Measurements from ENCODE around the gene C17orf67. TPM values are rescaled to one million over a fixed set of nuclear protein-coding genes. Genes with fewer than 3 reads are reported as not detected.

Gene C17orf67
- total RNA-seq, 3 donors from 2014 or later, result 1.1 to 3.4 (median 1.1) TPM

DNA sequence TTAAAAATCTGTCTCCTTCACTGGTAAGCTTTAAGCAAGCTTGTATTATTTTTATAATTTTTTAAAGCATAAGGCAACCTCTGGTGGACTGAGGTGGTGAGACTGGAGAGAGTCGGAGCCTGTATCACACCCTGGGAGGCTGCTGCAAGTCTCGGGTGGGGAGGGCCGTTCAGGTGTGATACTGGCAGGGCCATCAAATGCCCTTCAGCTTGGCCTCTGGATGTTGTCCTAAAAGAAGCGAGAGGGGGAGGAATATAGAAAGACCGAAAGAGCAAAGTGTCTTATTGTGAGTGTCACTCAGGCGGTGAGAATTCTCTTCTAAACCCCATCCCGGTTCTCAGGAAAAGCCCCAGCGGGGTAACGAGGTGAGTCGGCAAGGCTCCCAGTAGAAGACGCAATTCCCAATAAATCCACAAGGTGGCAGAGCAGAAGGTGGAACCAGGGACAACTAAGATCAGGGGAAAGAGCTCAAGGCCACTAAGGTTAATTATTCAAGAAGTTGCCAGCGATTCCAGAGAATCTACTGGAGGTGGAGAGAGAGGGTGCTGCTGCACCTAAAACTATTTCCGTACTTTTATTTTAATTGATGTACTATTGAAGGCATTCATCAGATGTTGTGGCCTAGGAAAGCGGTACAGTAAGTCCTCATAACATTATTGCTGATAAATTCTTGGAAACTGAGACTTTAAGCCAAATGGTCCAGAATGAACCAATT is 14.1 kb downstream of the C17orf67 start:
- TF ChIP-seq, protein P1, sequence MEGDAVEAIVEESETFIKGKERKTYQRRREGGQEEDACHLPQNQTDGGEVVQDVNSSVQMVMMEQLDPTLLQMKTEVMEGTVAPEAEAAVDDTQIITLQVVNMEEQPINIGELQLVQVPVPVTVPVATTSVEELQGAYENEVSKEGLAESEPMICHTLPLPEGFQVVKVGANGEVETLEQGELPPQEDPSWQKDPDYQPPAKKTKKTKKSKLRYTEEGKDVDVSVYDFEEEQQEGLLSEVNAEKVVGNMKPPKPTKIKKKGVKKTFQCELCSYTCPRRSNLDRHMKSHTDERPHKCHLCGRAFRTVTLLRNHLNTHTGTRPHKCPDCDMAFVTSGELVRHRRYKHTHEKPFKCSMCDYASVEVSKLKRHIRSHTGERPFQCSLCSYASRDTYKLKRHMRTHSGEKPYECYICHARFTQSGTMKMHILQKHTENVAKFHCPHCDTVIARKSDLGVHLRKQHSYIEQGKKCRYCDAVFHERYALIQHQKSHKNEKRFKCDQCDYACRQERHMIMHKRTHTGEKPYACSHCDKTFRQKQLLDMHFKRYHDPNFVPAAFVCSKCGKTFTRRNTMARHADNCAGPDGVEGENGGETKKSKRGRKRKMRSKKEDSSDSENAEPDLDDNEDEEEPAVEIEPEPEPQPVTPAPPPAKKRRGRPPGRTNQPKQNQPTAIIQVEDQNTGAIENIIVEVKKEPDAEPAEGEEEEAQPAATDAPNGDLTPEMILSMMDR (IDR thresholded peaks at IDR 0.05), result peak; percentile 88
- peak in 2 of 3 donors; percentile 63 to 94 for DNase-seq
- no peaks in the 10 kb centered on the region for H3K4me1 ChIP-seq (ENCODE audit: low read depth)
- H3K9me3 ChIP-seq, result no peaks in the 10 kb centered on the region
- intact Hi-C loops (cut with DNase I, micrococcal nuclease), result loop anchor here (5.0 kb wide), 1 partner anchor 123 kb away; no protein-coding TSS in a partner anchor
- no peaks in the 10 kb centered on the region for H3K36me3 ChIP-seq (ENCODE audit: low read depth)
- no peak overlapping the region for H3K4me3 ChIP-seq
- ATAC-seq, result peak; percentile 94

DNA sequence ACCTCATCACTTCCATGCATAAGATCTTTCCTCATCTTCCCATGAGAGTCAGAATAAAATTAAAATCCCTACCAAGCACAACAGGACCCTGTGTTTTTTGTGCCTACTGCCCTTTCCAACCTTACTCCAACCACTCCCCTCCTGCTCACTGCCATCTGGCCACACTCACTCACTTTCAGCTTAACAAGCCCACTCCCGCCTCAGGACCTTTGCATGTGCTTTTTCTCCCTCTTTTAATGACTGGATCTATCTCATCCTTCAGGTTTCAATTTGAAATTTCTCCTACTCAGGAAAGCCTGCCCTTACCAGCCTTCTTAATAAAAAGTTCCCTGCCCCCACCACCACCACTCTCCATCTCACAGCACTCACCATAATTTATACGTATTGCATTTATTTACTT is 14.7 kb downstream of the C17orf67 start:
- H3K36me3 ChIP-seq (ENCODE audit: low read depth), result no peaks in the 10 kb centered on the region
- ATAC-seq (no peak), DNase-seq (no peak)
- no peak overlapping the region for H3K4me3 ChIP-seq
- intact Hi-C loops (cut with DNase I, micrococcal nuclease), result loop anchor here (5.0 kb wide), 1 partner anchor 123 kb away; no protein-coding TSS in a partner anchor
- H3K4me1 ChIP-seq (ENCODE audit: low read depth), result no peaks in the 10 kb centered on the region
- TF ChIP-seq, protein P1 (IDR thresholded peaks at IDR 0.05), result no peak
- H3K9me3 ChIP-seq, result no peaks in the 10 kb centered on the region

DNA sequence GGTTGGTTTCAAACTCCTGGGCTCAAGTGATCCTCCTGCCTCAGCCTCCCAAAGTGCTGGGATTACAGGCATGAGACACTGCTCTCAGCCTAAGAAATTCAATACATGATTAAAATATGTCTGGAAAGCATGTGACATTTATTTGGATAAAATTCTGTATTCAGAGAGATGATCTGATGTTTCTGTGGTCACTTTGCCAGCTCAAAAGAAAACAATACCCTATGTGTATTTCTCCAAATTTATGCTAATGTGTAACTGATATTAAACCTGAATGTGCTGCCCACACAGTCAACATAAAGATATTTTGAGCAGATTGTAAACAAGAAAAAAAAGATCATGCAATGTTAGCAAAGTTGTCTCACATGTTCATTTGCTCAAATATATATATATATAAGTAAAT is 16.7 kb downstream of the C17orf67 start:
- TF ChIP-seq, protein P1 (IDR thresholded peaks at IDR 0.05), result no peak
- no peaks in the 10 kb centered on the region for H3K9me3 ChIP-seq
- intact Hi-C loops (cut with DNase I, micrococcal nuclease), result loop anchor here (5.0 kb wide), 1 partner anchor 125 kb away; no protein-coding TSS in a partner anchor

DNA sequence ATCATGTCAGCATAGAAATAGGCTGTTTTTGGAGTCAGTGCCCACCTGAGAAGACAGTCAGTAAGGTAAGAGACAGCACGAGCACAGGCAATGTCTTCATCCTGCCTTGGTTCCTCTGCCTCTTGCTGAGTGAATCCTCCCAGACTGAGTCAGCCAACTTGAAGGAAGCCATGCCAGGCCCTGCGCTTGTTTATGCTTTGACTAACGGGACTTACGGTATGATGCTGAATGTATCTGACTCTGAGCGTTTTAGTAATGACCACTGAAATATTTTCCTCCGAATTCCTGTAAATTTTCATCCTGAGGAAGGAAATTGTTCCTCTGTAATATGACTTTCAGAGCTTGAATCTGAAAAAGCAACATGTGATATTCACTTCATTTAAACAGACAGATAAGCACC is 18.0 kb downstream of the C17orf67 start:
- intact Hi-C loops (cut with DNase I, micrococcal nuclease), result loop anchor here (5.0 kb wide), 1 partner anchor 127 kb away; no protein-coding TSS in a partner anchor
- no peaks in the 10 kb centered on the region for H3K9me3 ChIP-seq
- H3K4me3 ChIP-seq, result no peak overlapping the region
- TF ChIP-seq, protein P1 (IDR thresholded peaks at IDR 0.05), result no peak
- ATAC-seq (no peak), DNase-seq (no peak)
- H3K4me1 ChIP-seq (ENCODE audit: low read depth), result no peaks in the 10 kb centered on the region
- no peaks in the 10 kb centered on the region for H3K36me3 ChIP-seq (ENCODE audit: low read depth)

More for the DNA sequence above, 16.7 kb downstream of the C17orf67 start:
- Histone ChIP-seq H3K36me3 (ENCODE audit: low read depth) (no peaks in the 10 kb centered on the region), H3K4me1 (ENCODE audit: low read depth) (no peaks in the 10 kb centered on the region), H3K4me3 (no peak overlapping the region)
- no peak for ATAC-seq
- DNase-seq, result no peak

DNA sequence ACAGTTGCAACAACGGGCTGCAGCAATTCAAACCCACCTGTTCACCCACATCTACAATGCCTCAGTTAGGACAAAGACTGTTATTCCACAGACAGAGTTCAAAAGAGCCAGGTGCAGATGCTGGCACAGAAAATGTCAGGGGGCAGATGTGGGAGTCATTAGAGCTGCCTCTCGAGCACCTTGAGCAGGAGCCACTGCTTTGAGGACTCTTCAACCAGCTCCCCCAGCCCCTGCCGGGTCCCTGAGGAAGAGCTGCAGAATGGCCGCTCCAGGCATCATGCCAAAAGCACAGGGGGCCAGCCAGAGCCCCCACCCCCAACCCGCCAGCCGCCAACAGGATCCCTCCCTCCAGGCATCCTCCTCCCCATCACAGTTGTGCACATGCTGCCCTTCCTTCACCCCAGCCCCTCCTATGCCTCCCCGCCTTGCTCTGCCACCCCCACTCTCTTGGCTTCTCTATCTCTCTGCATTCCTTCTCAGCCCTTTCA is 20.8 kb downstream of the C17orf67 start:
- DNase-seq (no peak), ATAC-seq (no peak)
- intact Hi-C loops (cut with DNase I, micrococcal nuclease), result no loop called here
- H3K36me3 ChIP-seq (ENCODE audit: low read depth), result no peaks in the 10 kb centered on the region
- TF ChIP-seq, protein P1 (IDR thresholded peaks at IDR 0.05), result no peak
- peaks cover 3% of the 10 kb centered on the region for H3K4me1 ChIP-seq (ENCODE audit: low read depth)
- H3K9me3 ChIP-seq, result no peaks in the 10 kb centered on the region
- H3K4me3 ChIP-seq, result no peak overlapping the region
